HFFc6 (cell line): ENCODE data around the gene TENM3. TPM values are rescaled to one million over a fixed set of nuclear protein-coding genes. Genes with fewer than 3 reads are reported as not detected.
"Not testable (repeated sequence)": the region's sequence is repeated elsewhere in the genome, so short reads cannot be mapped to it uniquely, and the experiment has no call there.

ENCODE experiments used
- DNase-seq: peaks from one replicate; pipeline ENCODE4 v3.0.0-alpha.2; 2018
- H3K27ac Mint-ChIP-seq: 2 replicates; pipeline ENCODE4 v1.8.0; 2020; ENCODE audit warnings: mild to moderate bottlenecking, mixed read lengths
- H3K27me3 Mint-ChIP-seq: 2 replicates; pipeline ENCODE4 v1.8.0; 2021; ENCODE audit warnings: mild to moderate bottlenecking, moderate library complexity, mixed read lengths; ENCODE audit not compliant: insufficient read depth
- H3K36me3 Mint-ChIP-seq: 2 replicates; pipeline ENCODE4 v1.8.0; 2021; ENCODE audit warnings: low read depth, mixed read lengths
- H3K4me1 Mint-ChIP-seq: 2 replicates; pipeline ENCODE4 v1.8.0; 2020; ENCODE audit warnings: low read depth, mixed read lengths
- H3K4me3 Mint-ChIP-seq: 2 replicates; pipeline ENCODE4 v1.8.0; 2020; ENCODE audit warnings: mild to moderate bottlenecking, moderate library complexity, mixed read lengths
- H3K9me3 Mint-ChIP-seq: 2 replicates; pipeline ENCODE4 v1.8.0; 2020; ENCODE audit warnings: mild to moderate bottlenecking, mixed read lengths
- CTCF ChIP-seq: fragments of 200-600 bp; sonication (generic); IDR thresholded peaks from 2 replicates; pipeline ENCODE4 v1.5.0; 2021; ENCODE audit warnings: antibody characterized with exemption, mild to moderate bottlenecking
- total RNA-seq, 6 experiments: library from RNA; stranded (reverse); fragmentation: NEBNext Ultra II Directional; extraction: Animal tissue kit (Norgen Biotek cat#: 25700); gene quantifications; 2 replicates in 1 of 6; 3 replicates in 5 of 6; pipeline ENCODE4 v1.2.3, GENCODE V29; 2021

Gene TENM3
- total RNA-seq, 6 experiments from 2014 or later = 31.1 to 52.1 (median 42.0) TPM

GRCh38 chr4:182807767-182808548 is 564.8 kb downstream of the TENM3 start:
- peaks cover 12% of the 10 kb centered on the region for H3K4me1 Mint-ChIP-seq
- no peak for TF ChIP-seq CTCF
- no peak overlapping the region for H3K27ac Mint-ChIP-seq
- no peak for DNase-seq
- H3K9me3 Mint-ChIP-seq = peaks cover 5% of the 10 kb centered on the region; the same call in 1 of the 2 replicates
- no peak overlapping the region for H3K4me3 Mint-ChIP-seq
- H3K27me3 Mint-ChIP-seq = no peaks in the 10 kb centered on the region; the same call in 1 of the 2 replicates
- peaks cover 17% of the 10 kb centered on the region for H3K36me3 Mint-ChIP-seq

GRCh38 chr4:182808673-182809416 is 565.6 kb downstream of the TENM3 start:
- H3K36me3 Mint-ChIP-seq = peaks cover 24% of the 10 kb centered on the region
- peaks cover 5% of the 10 kb centered on the region; the same call in 1 of the 2 replicates for H3K9me3 Mint-ChIP-seq
- TF ChIP-seq CTCF = no peak

GRCh38 chr4:182809417-182810102 is 566.4 kb downstream of the TENM3 start:
- Mint-ChIP-seq H3K4me3 (no peak overlapping the region), H3K4me1 (peaks cover 18% of the 10 kb centered on the region), H3K9me3 (peaks cover 5% of the 10 kb centered on the region; the same call in 1 of the 2 replicates)

More at GRCh38 chr4:182808673-182809416, 565.6 kb downstream of the TENM3 start:
- DNase-seq = no peak
- H3K27me3 Mint-ChIP-seq = no peaks in the 10 kb centered on the region; the same call in 1 of the 2 replicates
- H3K27ac Mint-ChIP-seq = no peak overlapping the region
- H3K4me1 Mint-ChIP-seq = peaks cover 12% of the 10 kb centered on the region
- no peak overlapping the region for H3K4me3 Mint-ChIP-seq

GRCh38 chr4:182810103-182810615 is 567.0 kb downstream of the TENM3 start:
- H3K4me3 Mint-ChIP-seq = no peak overlapping the region
- TF ChIP-seq CTCF = no peak
- H3K9me3 Mint-ChIP-seq = peaks cover 5% of the 10 kb centered on the region; the same call in 1 of the 2 replicates
- DNase-seq = no peak
- peaks cover 18% of the 10 kb centered on the region for H3K4me1 Mint-ChIP-seq
- no peaks in the 10 kb centered on the region; the same call in 1 of the 2 replicates for H3K27me3 Mint-ChIP-seq
- H3K36me3 Mint-ChIP-seq = peaks cover 24% of the 10 kb centered on the region
- H3K27ac Mint-ChIP-seq = no peak overlapping the region

More at GRCh38 chr4:182809417-182810102, 566.4 kb downstream of the TENM3 start:
- H3K27ac Mint-ChIP-seq = no peak overlapping the region
- no peak for DNase-seq
- TF ChIP-seq CTCF = no peak
- H3K36me3 Mint-ChIP-seq = peaks cover 24% of the 10 kb centered on the region
- no peaks in the 10 kb centered on the region; the same call in 1 of the 2 replicates for H3K27me3 Mint-ChIP-seq

- H3K4me1 Mint-ChIP-seq = peaks cover 6% of the 10 kb centered on the region; the same call in 1 of the 2 replicates
- no peak overlapping the region for H3K4me3 Mint-ChIP-seq
- peaks cover 24% of the 10 kb centered on the region for H3K36me3 Mint-ChIP-seq
- no peak overlapping the region for H3K27ac Mint-ChIP-seq
- H3K9me3 Mint-ChIP-seq = peaks cover 5% of the 10 kb centered on the region; the same call in 1 of the 2 replicates
- TF ChIP-seq CTCF = no peak
- no peaks in the 10 kb centered on the region for H3K27me3 Mint-ChIP-seq
- DNase-seq = no peak
These were observed 569.7 kb downstream of the TENM3 start for GRCh38 chr4:182812916-182813315.

GRCh38 chr4:182814065-182814464 is 570.9 kb downstream of the TENM3 start:
- H3K27me3 Mint-ChIP-seq, DNase-seq: not testable (repeated sequence)

More at GRCh38 chr4:182814065-182814464, 570.9 kb downstream of the TENM3 start:
- Mint-ChIP-seq H3K4me1 (peaks cover 15% of the 10 kb centered on the region), H3K36me3 (peaks cover 24% of the 10 kb centered on the region)
- not testable (repeated sequence) for H3K9me3 Mint-ChIP-seq, H3K27ac Mint-ChIP-seq, H3K4me3 Mint-ChIP-seq
